Naive thymus-derived CD4-positive, alpha-beta T cell (primary cell): ENCODE measurements around the gene PHOSPHO1. TPM values are rescaled to one million over a fixed set of nuclear protein-coding genes. Genes with fewer than 3 reads are reported as not detected.
A peak's percentile ranks its signal among the peaks of the same experiment; 100 is the strongest.

Source experiments
- ATAC-seq: fragments of 150-1000 bp; cut with Tn5 transposase; 2 replicates; pipeline ENCODE4 v1.10.0; 2021; ENCODE audit warnings: mild to moderate bottlenecking, moderate library complexity
- CTCF ChIA-PET: fragments of 350-600 bp; sonication (Branson Sonifier 250); formaldehyde crosslinking; loops from one replicate; lab custom pipeline; 2021; ENCODE audit warnings: antibody characterized with exemption; lab: Charles Lee
- POLR2A ChIA-PET: fragments of 350-600 bp; sonication (Branson Sonifier 250); formaldehyde crosslinking; loops from one replicate; lab custom pipeline; 2021; ENCODE audit warnings: antibody characterized with exemption, inconsistent platforms; lab: Charles Lee
- DNase-seq, 9 donors: peaks; one replicate each; pipeline versions ENCODE4 v3.0.0 to v3.0.0-alpha.2; 2020 to 2022; ENCODE audit warnings: mixed read lengths in 1 of 9
- H3K27ac ChIP-seq: one replicate; pipeline ENCODE4 v1.7.0; 2013; ENCODE audit warnings: mild to moderate bottlenecking, low read depth, low read length, moderate library complexity
- H3K27me3 ChIP-seq, 2 donors: one replicate each; pipeline ENCODE4 v1.7.0; 2013; ENCODE audit warnings: low read length in 2 of 2, mild to moderate bottlenecking in 2 of 2, moderate library complexity in 2 of 2; ENCODE audit not compliant: control insufficient read depth in 2 of 2, insufficient read depth in 2 of 2
- H3K36me3 ChIP-seq, 3 experiments: 1 replicate in 2 of 3; 2 replicates in 1 of 3; pipeline ENCODE4 v1.7.0; 2013; ENCODE audit warnings: low read length in 3 of 3, mild to moderate bottlenecking in 3 of 3, moderate library complexity in 1 of 3; ENCODE audit not compliant: insufficient read depth in 3 of 3, control insufficient read depth in 2 of 3
- H3K4me1 ChIP-seq, 2 donors: one replicate each; pipeline ENCODE4 v1.7.0; 2013; ENCODE audit warnings: low read length in 2 of 2, mild to moderate bottlenecking in 2 of 2, moderate library complexity in 1 of 2; ENCODE audit not compliant: control insufficient read depth in 2 of 2, insufficient read depth in 2 of 2
- H3K4me3 ChIP-seq: 2 replicates; pipeline ENCODE4 v1.7.0; 2013; ENCODE audit warnings: mild to moderate bottlenecking, low read length
- H3K9me3 ChIP-seq, 3 experiments: 1 replicate in 2 of 3; 2 replicates in 1 of 3; pipeline ENCODE4 v1.7.0; 2013; ENCODE audit warnings: low read length in 3 of 3; ENCODE audit not compliant: control insufficient read depth in 2 of 3
- H3K27ac Mint-ChIP-seq, 9 donors: one replicate each; pipeline ENCODE4 v1.8.0; 2020 to 2022; ENCODE audit warnings: mixed read lengths in 9 of 9, mild to moderate bottlenecking in 8 of 9, moderate library complexity in 5 of 9, inconsistent platforms in 2 of 9
- H3K27me3 Mint-ChIP-seq, 5 donors: one replicate each; pipeline ENCODE4 v1.8.0; 2021 to 2022; ENCODE audit warnings: mixed read lengths in 5 of 5, mild to moderate bottlenecking in 1 of 5
- H3K36me3 Mint-ChIP-seq, 5 donors: one replicate each; pipeline ENCODE4 v1.8.0; 2020 to 2022; ENCODE audit warnings: mixed read lengths in 5 of 5, mild to moderate bottlenecking in 3 of 5, inconsistent platforms in 1 of 5
- H3K4me1 Mint-ChIP-seq, 7 donors: one replicate each; pipeline ENCODE4 v1.8.0; 2020 to 2022; ENCODE audit warnings: mixed read lengths in 7 of 7, mild to moderate bottlenecking in 3 of 7, inconsistent platforms in 1 of 7
- H3K4me3 Mint-ChIP-seq, 10 donors: one replicate each; pipeline ENCODE4 v1.8.0; 2020 to 2022; ENCODE audit warnings: mild to moderate bottlenecking in 10 of 10, mixed read lengths in 10 of 10, moderate library complexity in 6 of 10, inconsistent platforms in 2 of 10
- H3K9me3 Mint-ChIP-seq, 11 donors: one replicate each; pipeline ENCODE4 v1.8.0; 2020 to 2022; ENCODE audit warnings: mixed read lengths in 11 of 11, mild to moderate bottlenecking in 4 of 11, inconsistent platforms in 1 of 11, moderate library complexity in 1 of 11
- intact Hi-C, 2 donors: fragments of 100-400 bp; cut with micrococcal nuclease; formaldehyde crosslinking; loops; one replicate each; pipeline ENCODE4 v1.15.1; 2023
- polyA plus RNA-seq, 2 donors: library from polyadenylated mRNA; unstranded; fragments of 300-500 nt; fragmentation: Illumina TruSeq; gene quantifications; one replicate each; pipeline ENCODE4 v1.2.3, GENCODE V29; 2021
- total RNA-seq, 6 experiments: library from RNA in 5 of 6; stranded (reverse) in 5 of 6; gene quantifications; 1 replicate in 5 of 6; 2 replicates in 1 of 6; pipeline ENCODE4 v1.2.3 and lab custom pipeline; 2021 to 2026

The PHOSPHO1 gene
- total and polyA plus RNA-seq, 7 experiments from 2014 or later = 0.17 to 0.99 (median 0.46) TPM; not detected in 4

- Histone ChIP-seq H3K9me3 (no peaks in the 10 kb centered on the region), H3K4me1 (peaks cover 10 to 17% of the 10 kb centered on the region in 2 donors), H3K27me3 (no peaks in the 10 kb centered on the region), H3K36me3 (no peaks in the 10 kb centered on the region), H3K4me3 (no peak overlapping the region), H3K27ac (no peak overlapping the region)
- ATAC-seq (no peak), DNase-seq (no peak)
- H3K4me3 Mint-ChIP-seq = no peak overlapping the region
- CTCF ChIA-PET = interaction anchor here (0.6 kb wide), 1 partner anchor 18 kb away, joined by 4 read pairs; no protein-coding TSS in a partner anchor
- H3K27ac Mint-ChIP-seq = peak overlapping the region in 1 of 9 donors; percentile 25
- H3K4me1 Mint-ChIP-seq = peaks cover 19 to 30% (median 24%) of the 10 kb centered on the region in 7 donors
- intact Hi-C loops = no loop called here
- H3K9me3 Mint-ChIP-seq = no peaks in the 10 kb centered on the region
- POLR2A ChIA-PET = interaction anchor here (0.8 to 1.2 kb wide), 2 partner anchors 10 to 11 kb away, joined by 3 read pairs; no protein-coding TSS in a partner anchor
- H3K36me3 Mint-ChIP-seq = peaks cover 0 to 29% (median 4%) of the 10 kb centered on the region in 5 donors
- no peaks in the 10 kb centered on the region for H3K27me3 Mint-ChIP-seq
These were observed 26.1 kb downstream of the PHOSPHO1 start for GRCh38 chr17:49204516-49204915.

GRCh38 chr17:49203796-49204195 is 26.8 kb downstream of the PHOSPHO1 start:
- Mint-ChIP-seq H3K36me3 (peaks cover 0 to 25% (median 4%) of the 10 kb centered on the region in 5 donors), H3K4me3 (no peak overlapping the region), H3K27ac (peak overlapping the region in 1 of 9 donors; percentile 59), H3K27me3 (no peaks in the 10 kb centered on the region), H3K9me3 (no peaks in the 10 kb centered on the region), H3K4me1 (peaks cover 12 to 23% (median 17%) of the 10 kb centered on the region in 7 donors)
- Histone ChIP-seq H3K27me3 (no peaks in the 10 kb centered on the region), H3K4me1 (peaks cover 3 to 10% of the 10 kb centered on the region in 2 donors), H3K27ac (no peak overlapping the region), H3K9me3 (no peaks in the 10 kb centered on the region), H3K4me3 (no peak overlapping the region), H3K36me3 (no peaks in the 10 kb centered on the region)
- ATAC-seq = no peak
- intact Hi-C loops = no loop called here
- POLR2A ChIA-PET = interaction anchor here (1.2 to 14.4 kb wide), 3 partner anchors 10 to 12 kb away, joined by 3 to 237 read pairs (median 6); partner anchors contain the start of genes ABI3 and GNGT2
- CTCF ChIA-PET = interaction anchor here (0.8 to 1.1 kb wide), 2 partner anchors 11 to 13 kb away, joined by 4 read pairs; no protein-coding TSS in a partner anchor
- no peak for DNase-seq

- H3K27me3 Mint-ChIP-seq = no peaks in the 10 kb centered on the region
- Histone ChIP-seq H3K9me3 (no peaks in the 10 kb centered on the region), H3K27me3 (no peaks in the 10 kb centered on the region), H3K27ac (no peak overlapping the region), H3K36me3 (no peaks in the 10 kb centered on the region), H3K4me3 (no peak overlapping the region), H3K4me1 (no peaks in the 10 kb centered on the region)
- no peak for ATAC-seq
- peaks cover 0 to 25% (median 4%) of the 10 kb centered on the region in 5 donors for H3K36me3 Mint-ChIP-seq
- intact Hi-C loops = no loop called here
- CTCF ChIA-PET = interaction anchor here (0.6 to 1.3 kb wide), 3 partner anchors 25 to 90 kb away, joined by 3 to 4 read pairs (median 3); no protein-coding TSS in a partner anchor
- no peaks in the 10 kb centered on the region for H3K9me3 Mint-ChIP-seq
- H3K27ac Mint-ChIP-seq = no peak overlapping the region
- H3K4me3 Mint-ChIP-seq = no peak overlapping the region
- POLR2A ChIA-PET = interaction anchor here (14.4 kb wide), 1 partner anchor 13 kb away, joined by 237 read pairs; the partner anchor contains the start of genes ABI3 and GNGT2
- H3K4me1 Mint-ChIP-seq = peaks cover 0 to 12% (median 6%) of the 10 kb centered on the region in 7 donors
- DNase-seq = no peak
These were observed 29.1 kb downstream of the PHOSPHO1 start for GRCh38 chr17:49201481-49201927.

- Histone ChIP-seq H3K36me3 (no peaks in the 10 kb centered on the region), H3K27ac (no peak overlapping the region), H3K4me3 (no peak overlapping the region), H3K27me3 (no peaks in the 10 kb centered on the region), H3K4me1 (no peaks in the 10 kb centered on the region), H3K9me3 (no peaks in the 10 kb centered on the region)
- ATAC-seq = no peak
- Mint-ChIP-seq H3K4me3 (no peak overlapping the region), H3K4me1 (peaks cover 0 to 20% (median 6%) of the 10 kb centered on the region in 7 donors), H3K27me3 (no peaks in the 10 kb centered on the region), H3K36me3 (peaks cover 0 to 18% (median 4%) of the 10 kb centered on the region in 5 donors), H3K9me3 (no peaks in the 10 kb centered on the region), H3K27ac (no peak overlapping the region)
- ChIA-PET CTCF (interaction anchor here (0.6 to 1.3 kb wide), 3 partner anchors 15 to 28 kb away, joined by 3 read pairs; no protein-coding TSS in a partner anchor), POLR2A (interaction anchor here (1.2 to 14.4 kb wide), 2 partner anchors 14 to 16 kb away, joined by 3 to 237 read pairs; partner anchors contain the start of genes ABI3 and GNGT2)
- intact Hi-C loops = no loop called here
- DNase-seq = no peak
These were observed 30.0 kb downstream of the PHOSPHO1 start for GRCh38 chr17:49200423-49201083.

GRCh38 chr17:49198211-49198610 is 32.4 kb downstream of the PHOSPHO1 start:
- H3K27ac ChIP-seq = no peak overlapping the region
- Mint-ChIP-seq H3K27me3 (no peaks in the 10 kb centered on the region), H3K36me3 (peaks cover 0 to 9% (median 4%) of the 10 kb centered on the region in 5 donors), H3K9me3 (no peaks in the 10 kb centered on the region), H3K4me1 (peaks cover 6 to 38% (median 10%) of the 10 kb centered on the region in 7 donors), H3K27ac (no peak overlapping the region), H3K4me3 (no peak overlapping the region)
- no peaks in the 10 kb centered on the region for H3K9me3 ChIP-seq
- CTCF ChIA-PET = interaction anchor here (0.7 to 2.8 kb wide), 3 partner anchors 24 to 78 kb away, joined by 3 to 15 read pairs (median 4); no protein-coding TSS in a partner anchor
- no peaks in the 10 kb centered on the region for H3K36me3 ChIP-seq
- H3K27me3 ChIP-seq = no peaks in the 10 kb centered on the region
- intact Hi-C loops = loop anchor here (10.0 kb wide), 3 partner anchors 477 to 1093 kb away; partner anchors contain the start of genes CBX1 (in 1 of the 2), SNX11 (in 1 of the 2) and SPOP (in 1 of the 2)
- DNase-seq (no peak), ATAC-seq (no peak)
- no peak overlapping the region for H3K4me3 ChIP-seq
- POLR2A ChIA-PET = interaction anchor here (0.7 to 14.4 kb wide), 3 partner anchors 17 to 782 kb away, joined by 4 to 237 read pairs (median 5); partner anchors contain the start of genes ABI3 and GNGT2
- H3K4me1 ChIP-seq = peaks cover 0 to 6% of the 10 kb centered on the region in 2 donors

GRCh38 chr17:49197346-49197998 is 33.1 kb downstream of the PHOSPHO1 start:
- DNase-seq = no peak
- H3K9me3 Mint-ChIP-seq = peaks cover 0 to 6% (median 0%) of the 10 kb centered on the region in 11 donors
- peaks cover 10 to 43% (median 14%) of the 10 kb centered on the region in 7 donors for H3K4me1 Mint-ChIP-seq
- H3K27me3 Mint-ChIP-seq = peaks cover 0 to 4% (median 0%) of the 10 kb centered on the region in 5 donors
- no peak for ATAC-seq
- no peaks in the 10 kb centered on the region for H3K36me3 ChIP-seq
- H3K27ac Mint-ChIP-seq = peak overlapping the region in 1 of 9 donors; percentile 81
- no peaks in the 10 kb centered on the region for H3K27me3 ChIP-seq
- no peak overlapping the region for H3K4me3 Mint-ChIP-seq
- no peaks in the 10 kb centered on the region for H3K9me3 ChIP-seq
- no peak overlapping the region for H3K27ac ChIP-seq
- H3K36me3 Mint-ChIP-seq = peaks cover 0 to 8% (median 4%) of the 10 kb centered on the region in 5 donors
- peaks cover 0 to 6% of the 10 kb centered on the region in 2 donors for H3K4me1 ChIP-seq
- POLR2A ChIA-PET = interaction anchor here (0.7 to 14.4 kb wide), 3 partner anchors 17 to 781 kb away, joined by 4 to 237 read pairs (median 5); partner anchors contain the start of genes ABI3 and GNGT2
- intact Hi-C loops = loop anchor here (10.0 kb wide), 3 partner anchors 477 to 1093 kb away; partner anchors contain the start of genes CBX1 (in 1 of the 2), SNX11 (in 1 of the 2) and SPOP (in 1 of the 2)
- H3K4me3 ChIP-seq = no peak overlapping the region
- CTCF ChIA-PET = interaction anchor here (1.2 to 2.8 kb wide), 2 partner anchors 25 to 30 kb away, joined by 4 to 15 read pairs; no protein-coding TSS in a partner anchor
